Fibroblast of lung (primary cell): ENCODE measurements around the gene ATG2A.

Experiments
- CTCF ChIP-seq, 2 donors: IDR thresholded peaks in 1 of 2; conservative IDR thresholded peaks in 1 of 2; 1 replicate in 1 of 2; 2 replicates in 1 of 2; pipeline ENCODE4 v1.5.1; 2011 to 2012; ENCODE audit warnings: low read length in 2 of 2, control low read depth in 1 of 2, inconsistent platforms in 1 of 2, low read depth in 1 of 2, mild to moderate bottlenecking in 1 of 2
- EZH2 ChIP-seq: IDR thresholded peaks from 2 replicates; pipeline ENCODE4 v1.5.1; 2012; ENCODE audit warnings: low read length, control low read depth, mild to moderate bottlenecking; ENCODE audit errors: missing control alignments

- no peak for TF ChIP-seq CTCF (conservative IDR thresholded peaks at IDR 0.05 in 1 of 2, IDR thresholded peaks at IDR 0.05 in 1 of 2; ENCODE audit: low read depth in 1 of 2, low read length in 2 of 2)
- no peak for TF ChIP-seq EZH2
Observed at GRCh38 chr11:64864473-64865285, 52.3 kb downstream of the ATG2A start.
